NCI-H187 treated with DMSO at 0.1 percent for 48 hours (cell line): ENCODE data around the gene SMTNL1.

Experiments
- DNase-seq: peaks from one replicate; lab custom pipeline; 2025; lab: John Stamatoyannopoulos, UW

Gene SMTNL1, protein sequence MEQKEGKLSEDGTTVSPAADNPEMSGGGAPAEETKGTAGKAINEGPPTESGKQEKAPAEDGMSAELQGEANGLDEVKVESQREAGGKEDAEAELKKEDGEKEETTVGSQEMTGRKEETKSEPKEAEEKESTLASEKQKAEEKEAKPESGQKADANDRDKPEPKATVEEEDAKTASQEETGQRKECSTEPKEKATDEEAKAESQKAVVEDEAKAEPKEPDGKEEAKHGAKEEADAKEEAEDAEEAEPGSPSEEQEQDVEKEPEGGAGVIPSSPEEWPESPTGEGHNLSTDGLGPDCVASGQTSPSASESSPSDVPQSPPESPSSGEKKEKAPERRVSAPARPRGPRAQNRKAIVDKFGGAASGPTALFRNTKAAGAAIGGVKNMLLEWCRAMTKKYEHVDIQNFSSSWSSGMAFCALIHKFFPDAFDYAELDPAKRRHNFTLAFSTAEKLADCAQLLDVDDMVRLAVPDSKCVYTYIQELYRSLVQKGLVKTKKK

DNA sequence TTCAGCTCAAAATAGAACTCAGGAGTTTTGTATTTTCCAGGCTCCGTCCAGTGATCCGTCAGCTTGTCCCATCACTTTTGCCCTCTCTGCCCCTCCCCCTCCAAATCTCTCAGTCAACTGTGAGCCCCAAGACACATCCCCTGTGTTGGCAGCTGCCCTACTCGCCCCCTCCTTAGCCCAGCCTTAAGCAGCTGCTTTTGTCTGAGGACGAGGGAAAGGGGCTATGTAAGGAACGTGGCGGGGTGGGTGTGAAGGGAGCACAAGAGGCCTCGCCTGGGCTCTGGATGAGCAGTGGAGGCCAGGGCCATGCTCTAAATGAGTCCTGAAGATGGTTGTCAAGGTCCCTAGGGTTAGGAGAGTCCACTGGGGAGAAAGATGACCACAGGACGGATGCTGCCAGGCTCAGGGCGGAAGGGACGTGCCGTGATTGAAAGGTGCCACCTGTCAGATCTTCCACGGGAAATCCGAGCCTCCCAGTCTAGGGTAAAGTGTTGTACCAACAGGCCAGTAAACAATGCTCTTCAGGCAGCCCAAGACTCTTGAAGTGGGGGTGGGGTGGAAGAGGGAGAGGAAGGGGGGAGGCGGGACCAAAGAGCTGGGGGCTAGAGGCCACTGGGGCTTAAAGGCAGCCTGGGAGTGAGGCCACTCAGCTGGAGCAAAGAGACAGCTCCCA, at the start of gene SMTNL1:
Gene SMTNL1 (plus strand): TSS at position 649 of the 673 bp plus-strand sequence. CDS start 5,048 bp downstream, outside the sequence.
- DNase-seq, result no peak

DNA sequence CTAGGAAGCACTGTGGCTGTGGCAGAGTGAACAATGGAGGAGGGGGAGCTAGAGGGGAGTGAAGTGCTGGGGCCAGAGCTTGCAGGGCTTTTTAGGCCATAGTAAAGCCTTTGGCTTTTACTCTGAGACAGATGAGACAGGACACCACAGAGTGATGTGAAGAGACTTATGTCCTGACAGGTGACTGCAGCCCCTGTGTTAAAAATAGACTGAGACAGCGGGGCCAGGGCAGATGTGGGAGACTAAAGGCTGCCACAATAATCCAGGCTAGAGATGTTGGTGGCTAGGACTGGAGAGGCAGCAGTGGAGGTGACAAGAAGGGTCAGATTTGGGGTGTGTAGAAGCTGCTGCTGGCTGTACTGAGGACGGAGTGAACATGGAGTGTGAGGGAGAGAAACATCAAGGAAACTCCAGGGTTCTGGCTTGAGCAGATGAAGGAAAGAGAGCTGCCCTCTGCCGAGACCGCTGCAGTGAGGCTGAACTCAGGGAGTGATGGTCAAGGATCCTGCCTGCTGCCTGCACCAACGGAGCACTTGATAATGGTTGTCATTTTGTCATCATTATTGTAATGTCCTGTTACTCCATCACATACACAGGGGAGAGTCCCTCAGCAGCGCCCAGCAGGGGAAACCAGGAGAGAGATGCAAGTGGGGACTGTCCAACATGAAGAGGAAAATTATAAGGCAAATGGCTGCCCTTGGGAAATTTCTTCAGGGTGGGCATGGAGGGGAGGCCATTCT, 49.3 kb upstream of the SMTNL1 start:
- no peak for DNase-seq

- no peak for DNase-seq
Measured at GRCh38 chr11:57490456-57491248, 46.7 kb upstream of the SMTNL1 start.

DNA sequence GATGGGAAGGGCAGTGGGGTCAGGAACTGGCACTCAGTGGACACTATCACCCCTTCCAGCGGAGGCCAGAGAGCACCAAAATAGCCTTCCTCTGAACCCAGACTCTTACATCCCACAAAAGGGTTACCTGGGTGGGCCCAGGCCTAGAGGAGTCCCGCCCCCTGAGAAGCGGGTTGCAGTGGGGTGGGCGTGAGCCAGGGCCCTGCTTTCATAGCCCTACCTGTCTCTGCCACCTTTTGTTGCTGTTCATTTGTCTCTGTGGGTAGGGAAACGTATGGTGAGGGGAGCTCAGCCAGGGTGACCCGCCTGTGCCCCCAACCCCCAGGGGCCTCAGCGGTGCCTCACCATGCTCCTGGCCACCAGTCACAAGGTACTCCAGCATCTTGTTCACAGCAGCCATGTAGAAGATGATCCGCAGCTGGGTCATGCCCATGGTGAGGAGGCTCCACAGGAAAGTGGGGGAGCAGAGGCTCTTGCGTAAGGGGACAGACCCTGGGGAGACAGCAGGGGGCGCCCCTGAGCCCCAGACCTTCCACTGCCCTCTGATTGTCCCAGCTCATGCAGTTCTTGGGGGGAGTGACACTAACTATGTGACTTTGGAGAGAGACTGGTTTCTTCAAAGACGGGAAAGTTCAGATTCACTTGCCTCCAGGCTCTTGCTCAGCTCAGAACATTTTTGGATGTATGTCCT, 45.9 kb upstream of the SMTNL1 start:
- no peak for DNase-seq

DNA sequence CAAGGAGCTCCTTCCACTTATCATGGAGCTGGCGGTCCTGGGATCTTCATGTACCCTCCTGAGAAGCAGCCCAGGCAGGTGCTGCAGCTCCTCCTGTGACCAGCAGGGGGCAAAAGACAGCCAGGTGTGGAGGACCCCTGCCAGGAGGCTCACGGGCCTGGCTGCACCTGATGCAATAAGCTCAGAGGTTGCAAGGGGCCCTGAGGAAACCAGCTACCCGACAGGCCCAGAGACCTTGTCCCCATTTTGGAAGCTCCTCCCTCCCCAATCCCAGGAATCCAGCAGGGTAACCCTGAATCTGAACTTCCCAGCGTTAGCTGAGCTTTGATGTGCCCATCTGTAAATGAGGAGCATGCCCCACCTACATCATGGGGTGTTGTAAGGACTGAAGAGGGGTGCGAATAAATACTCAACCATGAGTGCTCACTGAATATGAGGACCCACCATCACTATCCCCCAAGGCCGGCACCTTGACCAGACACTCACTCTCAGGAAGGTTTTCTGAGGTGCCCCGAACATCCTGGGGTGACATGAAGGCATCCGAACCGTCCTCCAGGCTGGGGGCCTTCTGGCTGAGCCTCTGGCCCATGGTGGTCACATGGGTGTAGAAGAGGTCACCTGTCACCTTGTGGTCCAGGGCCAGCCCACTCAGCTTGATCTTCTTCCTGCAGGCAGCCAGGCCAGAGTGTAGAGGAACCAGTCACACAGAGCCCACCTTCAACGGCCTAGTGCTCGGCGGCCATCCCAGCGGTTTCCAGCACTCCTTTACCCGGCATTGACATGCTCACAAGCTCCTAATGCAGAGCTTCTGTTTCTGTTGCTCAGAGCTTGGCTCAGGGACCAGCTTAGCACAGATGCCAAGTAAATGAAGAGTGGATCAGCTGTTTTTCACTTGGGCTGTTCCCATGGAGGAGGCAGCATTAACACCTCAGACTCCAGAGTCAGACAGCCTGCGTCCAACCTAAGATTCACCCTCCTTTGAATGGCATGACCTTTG, 43.6 kb upstream of the SMTNL1 start:
- DNase-seq, result no peak

- no peak for DNase-seq
Measured at GRCh38 chr11:57496109-57496820, 41.1 kb upstream of the SMTNL1 start.

- no peak for DNase-seq
Measured at GRCh38 chr11:57497303-57498247, 39.8 kb upstream of the SMTNL1 start.

DNA sequence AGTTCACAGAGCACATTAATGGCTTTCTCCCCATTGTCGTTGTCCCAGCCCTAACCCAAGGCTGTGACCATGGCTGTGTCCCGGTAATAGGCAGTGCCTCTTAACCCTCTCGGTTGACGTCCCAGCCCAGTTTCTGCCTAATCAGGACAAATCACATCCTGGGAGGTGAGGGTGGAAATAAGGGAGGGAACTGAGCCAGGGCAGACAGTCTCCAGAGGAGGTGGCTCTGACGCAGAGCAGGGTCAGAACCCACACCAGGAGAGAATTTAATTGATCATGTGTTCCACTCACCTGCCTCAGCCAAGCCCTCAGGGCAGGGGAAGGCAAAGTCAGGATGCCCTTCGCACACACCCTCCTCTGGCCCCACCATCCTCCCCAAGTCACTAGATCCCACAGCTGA, 38.9 kb upstream of the SMTNL1 start:
- DNase-seq, result no peak

- no peak for DNase-seq
Measured at GRCh38 chr11:57499413-57499982, 37.9 kb upstream of the SMTNL1 start.

DNA sequence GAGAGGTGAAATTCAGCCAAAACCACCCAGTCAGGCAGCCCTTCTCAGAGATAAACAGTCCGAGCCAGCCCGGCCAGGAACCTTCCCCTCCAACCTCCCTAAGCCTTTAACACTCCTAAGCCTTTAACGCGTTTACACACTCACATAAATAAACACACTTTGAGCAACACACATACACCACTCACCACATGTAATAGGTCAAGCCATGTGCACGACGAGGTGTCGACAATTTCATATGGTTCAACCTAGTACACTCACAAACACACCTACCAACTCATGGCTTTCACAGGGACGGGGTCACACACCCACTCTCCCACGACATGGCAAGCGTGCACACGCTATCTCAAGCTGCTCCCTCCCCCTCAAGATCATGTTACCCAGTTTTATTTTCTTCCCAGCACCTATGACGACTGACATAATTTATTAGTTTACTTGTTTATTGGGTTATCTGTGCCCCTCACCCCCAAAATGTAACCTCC, 37.4 kb upstream of the SMTNL1 start:
- no peak for DNase-seq

GRCh38 chr11:57500515-57500914, 36.9 kb upstream of the SMTNL1 start:
- no peak for DNase-seq

DNA sequence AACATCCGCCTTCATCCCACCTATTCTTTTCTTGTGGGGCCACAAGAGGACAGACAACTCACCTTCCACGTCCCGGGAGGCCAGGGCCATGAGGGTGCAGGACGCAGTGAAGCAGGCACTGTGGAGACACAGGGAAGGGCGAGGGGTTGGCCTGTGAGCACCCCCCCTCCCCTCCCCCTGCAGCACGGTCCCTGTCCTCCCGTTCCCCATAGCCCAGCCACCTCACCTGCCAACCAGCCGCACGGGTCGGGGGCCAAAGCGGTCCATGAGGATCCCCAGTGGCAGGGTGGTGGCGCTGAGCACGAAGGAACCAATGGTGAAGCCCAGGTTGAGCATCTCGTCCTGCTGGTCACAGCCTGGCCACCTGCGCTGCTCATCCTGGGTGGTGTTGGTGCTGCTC, 36.5 kb upstream of the SMTNL1 start:
- DNase-seq, result no peak

- DNase-seq, result no peak
Measured at GRCh38 chr11:57501953-57502352, 35.4 kb upstream of the SMTNL1 start.

- DNase-seq, result no peak
Measured at GRCh38 chr11:57502376-57502775, 35.0 kb upstream of the SMTNL1 start.

DNA sequence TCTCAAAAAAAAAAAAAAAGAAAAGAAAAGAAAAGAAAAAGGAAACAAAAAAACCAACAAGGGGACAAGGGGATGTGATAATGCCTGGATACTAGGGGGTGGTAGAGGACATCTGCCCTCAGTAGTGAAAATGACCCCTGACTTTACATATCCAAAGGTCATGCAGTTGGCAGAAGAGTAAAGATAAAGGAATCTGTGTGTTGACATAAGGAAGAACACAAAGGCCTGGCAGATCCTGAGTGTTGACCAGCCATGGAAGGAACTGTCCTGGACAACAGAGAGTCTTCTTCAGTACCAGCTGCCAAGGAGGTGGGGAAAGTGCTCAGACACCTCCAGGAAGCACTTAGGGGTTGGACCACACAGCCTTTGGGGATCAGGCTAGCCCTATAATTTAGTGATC, 34.5 kb upstream of the SMTNL1 start:
- no peak for DNase-seq

DNA sequence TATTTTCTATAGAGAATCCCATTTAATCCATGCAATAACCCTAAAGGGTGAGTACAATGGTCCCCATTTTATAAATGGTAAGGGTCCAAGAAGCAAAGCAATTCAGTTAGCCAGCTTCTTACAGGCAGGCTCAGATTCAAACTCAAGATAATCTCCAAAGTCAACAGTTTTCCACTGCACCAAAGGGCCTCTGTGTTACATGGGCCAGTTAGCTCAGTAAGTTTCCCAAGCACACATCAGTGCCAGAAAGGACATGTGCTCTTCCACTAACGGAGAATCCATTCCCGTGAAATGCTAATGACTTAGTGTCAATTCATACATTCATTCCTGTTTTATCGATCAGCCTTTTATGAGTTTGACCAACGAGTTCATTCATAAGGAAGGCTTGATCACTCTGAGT, 32.9 kb upstream of the SMTNL1 start:
- no peak for DNase-seq

- no peak for DNase-seq
Measured at GRCh38 chr11:57506522-57506921, 30.9 kb upstream of the SMTNL1 start.
